HG02970 (cell line): ENCODE data around the gene TRAPPC5.

Source experiments
- ATAC-seq: cut with Tn5 transposase; IDR thresholded peaks from one replicate; pipeline ENCODE4 v1.9.1; 2021; ENCODE audit warnings: mild to moderate bottlenecking, moderate library complexity, moderate number of reproducible peaks; ENCODE audit not compliant: unreplicated experiment, low FRiP score

Gene TRAPPC5

GRCh38 chr19:7674010-7675005 is 6.3 kb upstream of the TRAPPC5 start:
- ATAC-seq = no peak

- ATAC-seq = no peak
Observed at GRCh38 chr19:7676376-7676775, 4.3 kb upstream of the TRAPPC5 start.

GRCh38 chr19:7676854-7677253 is 3.8 kb upstream of the TRAPPC5 start, which contains the start of gene MCEMP1:
TSS of gene MCEMP1 (plus strand) at chr19:7677090. CDS start at chr19:7677121, 31 bp downstream.
- no peak for ATAC-seq

GRCh38 chr19:7677669-7678311 is 2.8 kb upstream of the TRAPPC5 start:
- no peak for ATAC-seq

GRCh38 chr19:7678971-7679751 is 1.5 kb upstream of the TRAPPC5 start:
- ATAC-seq = no peak

- no peak for ATAC-seq
Observed at GRCh38 chr19:7679771-7680605, 645 bp upstream of the TRAPPC5 start.

- peak; percentile 31 for ATAC-seq
Observed at GRCh38 chr19:7681340-7682174, 924 bp downstream of the TRAPPC5 start.

GRCh38 chr19:7682175-7682855 is 1.7 kb downstream of the TRAPPC5 start:
- no peak for ATAC-seq

GRCh38 chr19:7685546-7686445 is 5.2 kb downstream of the TRAPPC5 start:
- no peak for ATAC-seq

- no peak for ATAC-seq
Observed at GRCh38 chr19:7687177-7687576, 6.5 kb downstream of the TRAPPC5 start.

- ATAC-seq = no peak
Observed at GRCh38 chr19:7689165-7689564, 8.5 kb downstream of the TRAPPC5 start.

- ATAC-seq = no peak
Observed at GRCh38 chr19:7690779-7691258, 10.2 kb downstream of the TRAPPC5 start.

GRCh38 chr19:7691497-7691896 is 10.9 kb downstream of the TRAPPC5 start:
- ATAC-seq = no peak

- ATAC-seq = no peak
Observed at GRCh38 chr19:7692417-7693088, 11.9 kb downstream of the TRAPPC5 start.

GRCh38 chr19:7694499-7694898 is 13.9 kb downstream of the TRAPPC5 start:
- no peak for ATAC-seq

GRCh38 chr19:7697721-7698287 is 17.2 kb downstream of the TRAPPC5 start:
- ATAC-seq = no peak
